Glomerular visceral epithelial cell (primary cell): ENCODE data around the gene HTR2B.
"Not testable (repeated sequence)": the region's sequence is repeated elsewhere in the genome, so short reads cannot be mapped to it uniquely, and the experiment has no call there.

Experiments
- DNase-seq: peaks from one replicate; pipeline ENCODE4 v3.0.0-alpha.2; 2016; ENCODE audit errors: extremely low spot score

Gene HTR2B

DNA sequence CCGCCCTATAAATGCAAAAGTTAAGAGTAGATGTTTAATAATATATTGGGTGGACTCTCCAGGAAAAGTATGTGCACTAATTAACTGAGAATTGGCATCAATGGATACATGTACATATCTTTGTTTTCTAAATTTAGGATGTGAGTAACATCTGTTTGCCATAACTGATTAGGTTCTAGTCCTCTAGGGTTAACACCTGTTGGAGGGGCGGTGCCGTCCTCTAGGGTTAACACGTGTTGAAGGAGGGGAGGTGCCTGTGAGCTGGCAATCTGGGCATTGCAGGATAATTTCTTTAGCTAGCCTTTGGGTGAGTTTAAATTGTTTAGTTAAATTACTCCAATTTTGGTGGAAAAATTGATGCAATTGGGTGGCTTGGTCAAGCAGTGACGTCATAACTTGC lies 30.9 kb downstream of the HTR2B start:
- no peak for DNase-seq

DNA sequence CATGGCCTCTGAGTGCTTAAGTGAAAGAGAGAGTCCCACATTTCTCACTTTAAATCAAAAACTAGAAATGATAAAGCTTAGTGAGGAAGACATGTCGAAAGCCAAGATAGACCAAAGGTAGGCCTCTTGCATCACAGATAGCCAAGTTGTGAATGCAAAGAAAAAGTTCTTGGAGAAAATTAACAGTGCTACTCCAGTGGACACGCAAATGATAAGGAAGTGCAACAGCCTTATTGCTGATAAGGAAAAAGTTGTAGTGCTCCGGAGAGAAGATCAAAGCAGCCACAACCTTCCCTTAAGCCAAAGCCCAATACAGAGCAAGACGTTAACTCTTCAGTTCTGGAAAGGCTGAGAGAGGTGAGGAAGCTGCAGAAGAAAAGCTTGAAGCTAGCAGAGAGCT lies 36.1 kb downstream of the HTR2B start:
- DNase-seq, result no peak

DNA sequence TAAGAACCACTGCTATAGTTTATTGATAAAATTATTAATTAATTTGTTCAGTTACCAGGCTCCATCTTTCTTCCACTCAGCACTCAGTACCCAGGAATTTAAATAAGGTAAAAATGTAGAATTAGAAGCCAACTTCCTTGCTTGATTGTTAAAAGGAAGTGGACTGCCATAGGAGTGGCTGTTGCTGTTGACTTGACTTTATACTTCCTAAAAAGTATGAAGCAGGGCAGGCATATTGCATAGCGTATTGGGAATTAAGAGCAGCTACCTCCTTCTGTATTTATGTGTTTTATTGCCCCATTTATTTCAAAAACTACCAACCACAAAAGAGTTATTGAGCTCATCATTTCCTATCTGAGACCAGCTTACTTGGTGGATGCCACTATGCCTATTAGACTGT lies 40.3 kb downstream of the HTR2B start:
- no peak for DNase-seq

DNA sequence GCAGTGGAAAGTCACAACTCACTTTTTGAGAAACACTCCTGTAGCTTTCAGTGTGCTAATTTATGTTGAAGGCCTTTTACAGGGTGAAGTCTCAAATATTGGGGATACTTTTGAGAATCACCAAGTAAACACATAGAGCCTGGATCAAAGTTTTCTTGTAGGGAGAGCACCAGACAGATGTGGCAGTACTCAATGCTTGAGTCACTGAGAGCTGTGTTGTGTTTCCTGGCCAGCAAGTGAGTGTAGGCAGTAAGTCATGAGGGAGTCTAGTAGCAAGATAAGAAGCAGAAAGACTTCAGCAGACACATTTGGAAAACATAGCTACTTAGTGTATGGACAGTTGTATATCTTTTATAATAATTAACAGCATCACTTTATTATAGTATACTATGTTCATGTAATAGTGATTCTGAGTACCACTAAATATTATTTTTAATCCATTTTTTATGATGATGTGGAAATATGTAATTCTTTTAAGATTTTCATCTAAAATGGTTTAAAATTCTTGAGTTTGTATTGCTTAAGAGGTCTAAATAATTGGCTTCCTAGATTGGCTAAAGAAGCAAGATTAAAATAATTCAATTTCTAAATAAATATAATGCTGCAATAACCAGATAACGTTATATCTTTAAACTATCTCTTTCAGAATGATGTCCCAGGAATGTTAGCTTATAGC lies 55.3 kb downstream of the HTR2B start:
- DNase-seq, result no peak

DNA sequence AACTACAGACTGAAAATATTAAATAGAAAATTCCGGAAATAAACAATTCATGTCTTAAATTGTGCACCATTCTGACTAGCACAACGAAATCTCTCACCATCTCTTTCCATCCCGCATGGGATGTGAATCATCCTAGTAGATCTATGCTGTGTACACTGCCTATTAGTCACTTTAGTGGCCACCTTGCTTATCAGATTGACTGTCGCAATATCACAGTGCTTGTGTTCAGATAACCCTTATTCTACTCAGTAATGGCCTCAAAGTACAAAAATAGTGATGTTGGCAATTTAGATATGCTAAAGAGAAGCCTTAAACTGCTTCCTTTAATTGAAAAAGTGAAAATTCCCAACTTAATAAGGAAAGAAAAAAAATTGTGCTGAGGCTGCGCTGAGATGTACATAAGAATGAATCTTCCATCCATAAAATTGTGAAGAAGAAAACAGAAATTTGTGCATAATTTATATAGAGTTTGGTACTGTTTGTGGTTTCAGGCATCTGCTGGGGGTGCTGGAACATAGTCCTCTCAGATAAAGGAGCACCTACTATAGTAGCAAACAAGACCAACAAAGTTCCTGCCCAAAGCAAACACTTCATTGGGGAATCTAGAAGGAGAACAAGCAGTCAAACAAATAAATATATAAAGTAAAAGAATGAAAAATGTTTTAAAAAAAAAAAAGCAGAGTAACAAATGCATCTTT lies 56.2 kb downstream of the HTR2B start:
- DNase-seq, result no peak

DNA sequence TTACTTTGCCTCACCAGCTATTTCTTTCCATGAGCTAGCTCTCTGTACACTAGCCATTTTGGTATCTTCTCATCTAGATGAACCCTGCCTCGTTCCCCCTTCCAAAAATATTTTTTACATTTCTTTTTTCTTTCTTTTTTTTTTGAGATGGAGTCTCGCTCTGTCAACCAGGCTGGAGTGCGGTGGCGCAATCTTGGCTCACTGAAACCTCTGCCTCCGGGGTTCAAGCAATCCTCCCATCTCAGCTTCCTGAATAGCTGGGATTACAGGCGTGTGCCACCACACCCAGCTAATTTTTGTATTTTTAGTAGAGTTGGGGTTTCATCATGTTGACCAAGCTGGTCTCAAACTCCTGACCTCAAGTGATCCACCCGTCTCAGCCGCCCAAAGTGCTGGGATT lies 57.3 kb downstream of the HTR2B start:
- DNase-seq, result not testable (repeated sequence)

DNA sequence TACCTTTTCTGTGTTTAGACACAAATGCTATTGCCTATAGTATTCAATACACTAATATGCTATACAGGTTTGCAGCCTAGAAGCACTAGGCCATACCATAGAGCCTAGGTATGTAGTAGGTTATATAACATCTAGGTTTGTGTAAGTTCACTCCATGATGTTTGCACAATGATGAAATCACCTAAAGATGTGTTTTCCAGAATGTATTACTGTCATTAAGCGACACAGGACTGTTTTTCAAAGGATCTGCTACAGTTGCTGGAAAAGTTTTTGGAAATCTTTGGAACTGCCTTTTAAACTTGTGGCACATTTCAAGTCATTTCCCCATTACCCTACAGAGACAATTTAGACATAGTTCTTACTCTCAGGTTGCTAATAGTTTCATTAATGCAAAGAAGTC lies 58.9 kb downstream of the HTR2B start:
- no peak for DNase-seq

DNA sequence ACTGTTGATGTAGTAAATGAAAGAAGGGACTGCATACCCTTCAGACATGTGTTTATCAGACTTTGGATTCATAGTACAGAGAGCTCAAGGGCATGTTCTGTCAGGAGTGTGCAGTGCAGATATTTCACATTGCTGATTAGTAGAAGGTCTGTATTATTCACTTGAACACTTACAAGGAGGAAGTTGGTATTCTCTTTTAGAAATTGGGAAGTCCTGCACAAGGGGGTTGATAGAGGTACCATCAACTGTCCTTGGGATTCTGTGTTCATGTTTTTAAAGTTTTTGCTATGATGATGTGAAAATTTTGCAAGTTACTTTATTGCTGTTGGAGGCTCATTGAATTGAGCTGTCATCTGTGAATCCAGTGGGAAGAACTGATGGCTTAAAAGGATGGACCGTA lies 61.5 kb downstream of the HTR2B start:
- DNase-seq, result no peak

DNA sequence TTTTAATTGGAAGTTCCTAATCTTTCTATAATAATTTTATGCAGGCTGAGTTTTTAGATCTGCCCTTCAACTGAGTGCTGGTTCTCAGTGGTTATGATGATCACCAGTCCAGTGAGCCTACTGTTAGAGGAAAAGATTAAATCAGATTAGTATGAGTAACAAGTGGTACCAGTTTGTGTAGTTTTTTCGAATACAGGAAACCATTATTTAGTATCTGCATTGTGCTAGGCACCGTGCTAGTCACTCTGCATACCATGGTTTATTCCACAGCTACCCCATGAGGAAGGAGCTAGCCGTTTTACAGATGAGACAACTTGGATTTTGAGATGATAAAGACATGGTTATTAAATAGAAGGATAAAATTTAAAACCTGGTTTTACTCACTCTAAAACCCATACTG lies 62.1 kb downstream of the HTR2B start:
- DNase-seq, result no peak

DNA sequence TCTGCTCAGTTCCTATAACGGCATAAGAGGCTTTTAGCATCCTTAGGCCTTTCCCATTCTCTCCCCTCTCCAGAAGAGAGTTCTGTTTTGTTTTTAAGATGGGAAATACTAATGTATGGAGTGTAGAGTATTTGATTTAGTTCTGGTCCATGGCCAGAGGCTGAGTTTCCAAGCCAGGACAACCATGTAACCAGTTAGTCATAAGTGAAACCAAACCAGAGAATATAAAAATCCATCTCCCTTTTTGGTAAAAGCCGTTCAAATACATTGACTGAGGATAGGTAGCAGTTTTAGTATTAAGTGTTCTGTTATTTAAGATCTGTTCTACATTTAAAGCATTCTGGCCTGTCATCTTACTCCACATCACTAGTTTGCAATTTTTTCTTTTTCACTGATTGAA lies 65.1 kb downstream of the HTR2B start:
- no peak for DNase-seq

DNA sequence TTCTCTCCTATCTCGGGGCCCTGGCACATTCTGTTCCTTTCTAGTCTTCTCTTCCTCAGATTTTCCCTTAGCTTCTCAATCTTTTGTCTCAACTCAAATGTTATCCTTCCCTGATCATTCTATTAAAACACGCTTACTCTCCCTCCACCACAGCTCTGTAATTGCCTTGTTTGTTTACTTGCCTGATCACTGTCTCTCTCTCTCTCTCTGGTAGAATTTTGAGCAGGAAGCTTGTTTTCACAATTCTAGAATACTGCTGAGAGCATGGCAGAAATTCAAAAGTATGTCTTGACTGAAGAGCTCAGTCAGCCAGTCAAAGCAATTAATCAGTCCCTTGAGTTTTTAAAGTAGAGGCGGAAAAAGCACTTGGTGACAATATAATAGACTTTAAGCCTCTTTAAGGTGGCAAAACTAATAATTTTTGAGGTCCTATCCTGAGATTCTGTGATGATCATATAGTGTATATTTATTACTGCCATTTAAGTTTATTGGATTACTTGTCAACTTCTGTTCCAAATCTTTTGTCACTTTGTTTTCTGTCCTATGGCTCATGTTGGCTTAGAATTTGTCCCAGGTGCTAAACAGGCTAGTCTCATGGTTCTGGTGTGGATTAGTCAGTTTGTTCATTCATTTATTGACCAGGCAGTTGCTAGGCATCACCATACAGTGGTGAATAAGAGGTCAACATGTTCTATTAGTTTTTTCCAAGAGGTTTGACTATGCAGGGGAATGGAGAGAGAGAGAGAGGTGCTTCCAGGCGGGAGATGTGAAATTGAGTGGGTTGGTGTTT lies 65.9 kb downstream of the HTR2B start:
- DNase-seq, result peak; percentile 15
